ENCODE data around the gene GNLY.

The GNLY gene

DNA sequence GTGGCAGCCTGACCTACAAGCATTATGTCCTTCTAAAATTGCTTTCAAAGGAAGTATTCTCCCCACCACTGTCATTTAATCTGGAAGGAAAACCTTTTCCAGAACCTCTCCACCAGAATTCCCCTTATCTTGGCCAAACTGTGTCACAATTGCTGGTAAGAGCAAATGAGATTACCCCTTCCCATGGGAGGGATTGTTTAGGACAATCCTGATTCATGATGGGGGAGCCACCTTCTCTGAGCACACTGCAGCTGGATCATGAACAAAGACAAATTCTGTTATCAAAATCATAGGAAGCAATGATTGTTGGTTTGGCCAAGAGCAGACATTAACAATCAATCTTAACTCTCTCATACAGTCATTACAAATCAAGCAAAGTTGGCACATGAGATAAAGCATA lies 41.5 kb downstream of the GNLY start:
- DNase-seq (ENCODE audit: low read depth), result no peak
- TF ChIP-seq CTCF (IDR thresholded peaks at IDR 0.05; ENCODE audit: low read depth, low read length, missing control alignments), result no peak
- H3K4me3 ChIP-seq (ENCODE audit: low read depth, low read length), result no peak overlapping the region

DNA sequence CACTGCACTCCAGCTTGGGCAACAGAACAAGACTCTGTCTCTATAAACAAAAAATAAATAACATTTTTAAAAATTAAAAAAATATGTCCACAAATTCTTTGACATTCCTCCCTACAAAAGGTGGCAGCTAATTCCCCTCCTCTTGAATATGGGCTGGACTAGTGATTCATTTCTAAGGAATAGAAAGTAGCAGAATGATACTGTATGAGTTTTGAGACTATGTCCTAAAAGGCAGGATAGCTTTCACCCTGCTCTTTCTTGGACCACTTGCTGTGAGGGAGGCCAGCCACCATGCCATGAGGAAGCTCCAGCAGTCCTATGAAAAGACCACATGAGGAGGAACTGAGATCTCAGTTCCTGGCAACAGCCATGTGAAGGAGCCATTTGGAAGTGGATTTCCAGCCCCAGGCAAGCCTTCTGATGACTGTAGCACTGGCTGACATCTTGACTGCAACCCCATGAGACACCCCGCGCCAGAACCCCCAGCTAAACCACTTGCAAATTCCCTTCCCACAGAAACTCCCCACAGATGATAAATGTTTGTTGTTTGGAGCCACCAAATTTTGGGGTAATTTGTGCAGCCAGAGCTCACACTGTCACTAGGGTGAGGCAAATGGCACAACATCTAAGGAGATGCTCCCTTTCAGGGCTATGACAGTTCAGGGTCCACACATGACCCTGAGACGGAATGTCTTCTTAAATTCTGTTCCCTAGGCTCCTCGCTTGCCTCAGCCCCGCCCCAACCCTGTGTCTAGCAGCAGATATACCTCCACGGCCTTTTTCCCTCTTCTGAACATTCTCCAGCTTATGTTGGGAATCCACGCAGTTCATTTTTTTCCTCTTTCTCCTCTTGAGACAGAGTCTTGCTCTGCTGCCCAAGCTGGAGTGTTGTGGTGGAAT lies 42.5 kb downstream of the GNLY start:
- TF ChIP-seq CTCF (IDR thresholded peaks at IDR 0.05; ENCODE audit: low read depth, low read length, missing control alignments), result no peak
- DNase-seq (ENCODE audit: low read depth), result no peak

GRCh38 chr2:85737481-85737880 lies 43.3 kb downstream of the GNLY start:
- H3K4me3 ChIP-seq (ENCODE audit: low read depth, low read length), result no peak overlapping the region
- no peak for TF ChIP-seq CTCF (IDR thresholded peaks at IDR 0.05; ENCODE audit: low read depth, low read length, missing control alignments)
- DNase-seq (ENCODE audit: low read depth), result no peak

More for the DNA sequence above, 42.5 kb downstream of the GNLY start:
- H3K4me3 ChIP-seq (ENCODE audit: low read depth, low read length), result no peak overlapping the region

DNA sequence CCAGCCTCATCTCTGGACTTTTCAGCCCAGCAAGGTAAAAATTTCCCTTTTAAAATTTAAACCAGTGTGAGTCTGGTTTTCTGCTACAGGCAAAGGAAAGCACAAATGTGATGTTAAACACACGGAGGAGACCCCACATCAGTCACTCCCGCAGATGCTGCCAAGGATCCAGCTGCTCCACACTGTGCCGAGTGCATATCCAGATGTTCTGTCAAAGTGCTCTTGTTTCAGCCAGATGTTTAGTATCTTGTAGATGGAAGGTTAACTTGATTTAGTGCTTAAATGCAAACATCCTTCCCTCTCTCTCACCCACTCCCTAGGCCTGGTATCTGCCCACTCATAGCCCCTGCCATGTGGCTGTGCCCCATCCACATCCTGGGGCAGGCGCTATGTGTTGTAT lies 43.8 kb downstream of the GNLY start:
- DNase-seq (ENCODE audit: low read depth), result no peak
- H3K4me3 ChIP-seq (ENCODE audit: low read depth, low read length), result no peak overlapping the region
- TF ChIP-seq CTCF (IDR thresholded peaks at IDR 0.05; ENCODE audit: low read depth, low read length, missing control alignments), result no peak

DNA sequence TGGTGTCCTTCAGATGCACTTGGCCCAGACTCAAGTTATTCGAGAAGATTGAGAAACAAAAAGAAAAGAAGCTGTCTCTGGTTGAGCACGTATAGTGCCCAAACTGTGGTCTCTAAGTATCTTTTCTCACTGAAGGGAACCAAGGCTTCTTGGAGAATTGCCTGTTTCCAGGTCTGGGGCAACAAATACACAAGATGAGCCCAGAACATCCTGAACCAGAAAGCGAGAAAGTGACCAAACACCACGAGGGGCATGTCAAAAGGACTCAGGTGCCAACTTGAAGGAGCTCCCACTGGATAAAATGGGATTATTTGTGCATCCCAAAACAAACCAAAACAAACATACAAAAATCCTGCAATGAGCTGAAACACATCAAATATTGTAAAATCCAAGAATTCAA lies 46.0 kb downstream of the GNLY start:
- no peak overlapping the region for H3K4me3 ChIP-seq (ENCODE audit: low read depth, low read length)
- no peak for TF ChIP-seq CTCF (IDR thresholded peaks at IDR 0.05; ENCODE audit: low read depth, low read length, missing control alignments)
- no peak for DNase-seq (ENCODE audit: low read depth)

- TF ChIP-seq CTCF (IDR thresholded peaks at IDR 0.05; ENCODE audit: low read depth, low read length, missing control alignments), result no peak
- no peak for DNase-seq (ENCODE audit: low read depth)
- H3K4me3 ChIP-seq (ENCODE audit: low read depth, low read length), result no peak overlapping the region
Observed at GRCh38 chr2:85741211-85741832, 47.2 kb downstream of the GNLY start.
